ENCODE data around the gene CACNA2D1. TPM values are rescaled to one million over a fixed set of nuclear protein-coding genes. Genes with fewer than 3 reads are reported as not detected.

The CACNA2D1 gene
- total and polyA plus RNA-seq, 4 donors = 1.1 to 33.4 (median 6.5) TPM

GRCh38 chr7:82204694-82205093 is 238.9 kb downstream of the CACNA2D1 start:
- WGBS, 2 donors = 81 to 85% methylated on average over 4 of the region's 4 CpGs
- H3K4me1 ChIP-seq (ENCODE audit: control insufficient read depth in 5 of 5, insufficient read depth in 5 of 5, low read length in 5 of 5) = no peaks in the 10 kb centered on the region
- no peak for ATAC-seq (ENCODE audit: insufficient read depth, low FRiP score)
- no peak overlapping the region for H3K9ac ChIP-seq (ENCODE audit: insufficient read depth in 1 of 2, low read length in 2 of 2)
- no peaks in the 10 kb centered on the region for H3K36me3 ChIP-seq (ENCODE audit: control insufficient read depth in 4 of 4, insufficient read depth in 4 of 4, low read length in 4 of 4)
- no peak for DNase-seq
- no peaks in the 10 kb centered on the region for H3K9me3 ChIP-seq (ENCODE audit: control insufficient read depth in 4 of 4, insufficient read depth in 3 of 4, low read length in 3 of 4)
- no peak for TF ChIP-seq CTCF (IDR thresholded peaks at IDR 0.05; ENCODE audit: control extremely low read depth, extremely low read depth)
- H3K4me3 ChIP-seq = no peak overlapping the region
- H3K27ac ChIP-seq (ENCODE audit: low read depth in 1 of 2, low read length in 1 of 2) = no peak overlapping the region
- no peaks in the 10 kb centered on the region for H3K27me3 ChIP-seq (ENCODE audit: control insufficient read depth in 3 of 3, insufficient read depth in 3 of 3, low read length in 2 of 3)

GRCh38 chr7:82202965-82203364 is 240.6 kb downstream of the CACNA2D1 start:
- no peaks in the 10 kb centered on the region for H3K4me1 ChIP-seq (ENCODE audit: control insufficient read depth in 5 of 5, insufficient read depth in 5 of 5, low read length in 5 of 5)
- no peak overlapping the region for H3K9ac ChIP-seq (ENCODE audit: insufficient read depth in 1 of 2, low read length in 2 of 2)
- ATAC-seq (ENCODE audit: insufficient read depth, low FRiP score) (no peak), DNase-seq (no peak)
- no peak for TF ChIP-seq CTCF (IDR thresholded peaks at IDR 0.05; ENCODE audit: control extremely low read depth, extremely low read depth)
- no peaks in the 10 kb centered on the region for H3K27me3 ChIP-seq (ENCODE audit: control insufficient read depth in 3 of 3, insufficient read depth in 3 of 3, low read length in 2 of 3)
- H3K4me3 ChIP-seq = no peak overlapping the region
- H3K9me3 ChIP-seq (ENCODE audit: control insufficient read depth in 4 of 4, insufficient read depth in 3 of 4, low read length in 3 of 4) = no peaks in the 10 kb centered on the region
- no peak overlapping the region for H3K27ac ChIP-seq (ENCODE audit: low read depth in 1 of 2, low read length in 1 of 2)
- no peaks in the 10 kb centered on the region for H3K36me3 ChIP-seq (ENCODE audit: control insufficient read depth in 4 of 4, insufficient read depth in 4 of 4, low read length in 4 of 4)
- WGBS, 2 donors = 94 to 95% methylated on average over 9 of the region's 9 CpGs

- no peak for DNase-seq
- no peaks in the 10 kb centered on the region for H3K9me3 ChIP-seq (ENCODE audit: control insufficient read depth in 4 of 4, insufficient read depth in 3 of 4, low read length in 3 of 4)
- H3K4me1 ChIP-seq (ENCODE audit: control insufficient read depth in 5 of 5, insufficient read depth in 5 of 5, low read length in 5 of 5) = no peaks in the 10 kb centered on the region
- no peak overlapping the region for H3K9ac ChIP-seq (ENCODE audit: insufficient read depth in 1 of 2, low read length in 2 of 2)
- H3K27ac ChIP-seq (ENCODE audit: low read depth in 1 of 2, low read length in 1 of 2) = no peak overlapping the region
- no peak for ATAC-seq (ENCODE audit: insufficient read depth, low FRiP score)
- no peaks in the 10 kb centered on the region for H3K36me3 ChIP-seq (ENCODE audit: control insufficient read depth in 4 of 4, insufficient read depth in 4 of 4, low read length in 4 of 4)
- no peaks in the 10 kb centered on the region for H3K27me3 ChIP-seq (ENCODE audit: control insufficient read depth in 3 of 3, insufficient read depth in 3 of 3, low read length in 2 of 3)
- no peak overlapping the region for H3K4me3 ChIP-seq
- TF ChIP-seq CTCF (IDR thresholded peaks at IDR 0.05; ENCODE audit: control extremely low read depth, extremely low read depth) = no peak
- WGBS, 2 donors = 95% methylated on average over 13 of the region's 13 CpGs
These were observed 241.5 kb downstream of the CACNA2D1 start for GRCh38 chr7:82202107-82202506.

GRCh38 chr7:82200601-82201000 is 243.0 kb downstream of the CACNA2D1 start:
- whole genome bisulfite sequencing, 2 donors = 93 to 97% methylated on average over 2 of the region's 2 CpGs
- H3K27ac ChIP-seq (ENCODE audit: low read depth in 1 of 2, low read length in 1 of 2) = no peak overlapping the region
- no peaks in the 10 kb centered on the region for H3K9me3 ChIP-seq (ENCODE audit: control insufficient read depth in 4 of 4, insufficient read depth in 3 of 4, low read length in 3 of 4)
- H3K27me3 ChIP-seq (ENCODE audit: control insufficient read depth in 3 of 3, insufficient read depth in 3 of 3, low read length in 2 of 3) = no peaks in the 10 kb centered on the region
- no peak overlapping the region for H3K4me3 ChIP-seq
- H3K9ac ChIP-seq (ENCODE audit: insufficient read depth in 1 of 2, low read length in 2 of 2) = no peak overlapping the region
- ATAC-seq (ENCODE audit: insufficient read depth, low FRiP score) = no peak
- no peaks in the 10 kb centered on the region for H3K36me3 ChIP-seq (ENCODE audit: control insufficient read depth in 4 of 4, insufficient read depth in 4 of 4, low read length in 4 of 4)
- no peak for DNase-seq
- H3K4me1 ChIP-seq (ENCODE audit: control insufficient read depth in 5 of 5, insufficient read depth in 5 of 5, low read length in 5 of 5) = no peaks in the 10 kb centered on the region
- TF ChIP-seq CTCF (IDR thresholded peaks at IDR 0.05; ENCODE audit: control extremely low read depth, extremely low read depth) = no peak

Data from lung (tissue), 12 donors.